HepG2 (cell line): ENCODE data around the gene ABHD12. TPM values are rescaled to one million over a fixed set of nuclear protein-coding genes. Genes with fewer than 3 reads are reported as not detected.

Source experiments
- ATAC-seq: fragments of 200-7000 bp; cut with Tn5 transposase; 3 replicates; pipeline ENCODE4 v1.9.1; 2020; ENCODE audit warnings: mild to moderate bottlenecking, moderate library complexity
- BruUV-seq: library from RNA; stranded (reverse); fragments of 400-500 nt; replicated peaks from 2 replicates; lab custom pipeline; 2021; lab: Mats Ljungman, UMichigan
- CTCF ChIA-PET: fragments of 300-600 bp; formaldehyde crosslinking; extraction: SDS; loops from one replicate; lab custom pipeline; 2021; ENCODE audit warnings: low total read pairs, inconsistent platforms, low intra/inter-chr PET ratio; lab: Yijun Ruan, JAX
- POLR2A ChIA-PET: fragments of 350-600 bp; sonication (Branson Sonifier 250); formaldehyde crosslinking; loops from one replicate; lab custom pipeline; 2020; ENCODE audit warnings: antibody characterized with exemption, inconsistent platforms; lab: Yijun Ruan, JAX
- DNase-seq: peaks from one replicate; pipeline ENCODE4 v3.0.0-alpha.2; 2015; ENCODE audit warnings: low spot score
- FAIRE-seq: peaks from 3 replicates; lab custom pipeline; 2011; peaks lifted over from hg19 to GRCh38; lab: Jason Lieb, UNC
- H2AFZ ChIP-seq: one replicate; pipeline ENCODE4 v1.6.1; 2011; ENCODE audit warnings: low read length, inconsistent platforms
- H3K27ac ChIP-seq: fragments of 300-600 bp; 3 replicates; pipeline ENCODE4 v1.8.0; 2011; ENCODE audit warnings: mixed run types, mild to moderate bottlenecking, mixed read lengths, low read length, inconsistent platforms; ENCODE audit not compliant: insufficient read depth; ENCODE audit errors: extremely low read length
- H3K27me3 ChIP-seq, 2 experiments: fragments of 200-600 bp in 1 of 2; 2 replicates in 1 of 2; 3 replicates in 1 of 2; pipeline versions ENCODE4 v1.6.0 to v1.8.0; 2011; ENCODE audit warnings: low read length in 2 of 2, mild to moderate bottlenecking in 2 of 2, moderate library complexity in 2 of 2, inconsistent platforms in 1 of 2; ENCODE audit not compliant: insufficient read depth in 2 of 2, control insufficient read depth in 1 of 2
- H3K36me3 ChIP-seq, 2 experiments: fragments of 200-600 bp in 1 of 2; replicated peaks in 1 of 2; 2 replicates in 1 of 2; 3 replicates in 1 of 2; pipeline versions ENCODE4 v1.5.1 to v1.8.0; 2011; ENCODE audit warnings: low read length in 2 of 2, inconsistent platforms in 1 of 2; ENCODE audit not compliant: insufficient read depth in 2 of 2, control insufficient read depth in 1 of 2
- H3K4me1 ChIP-seq: 2 replicates; pipeline ENCODE4 v1.5.1; 2012; ENCODE audit warnings: low read length, inconsistent platforms; ENCODE audit not compliant: insufficient read depth
- H3K4me2 ChIP-seq: 2 replicates; pipeline ENCODE4 v1.6.0; 2011; ENCODE audit warnings: low read depth, low read length, inconsistent platforms
- H3K4me3 ChIP-seq, 3 experiments: fragments of 200-600 bp in 1 of 3; sonication (generic), shearing (Covaris generic) in 1 of 3; replicated peaks in 1 of 3; 2 replicates each; pipeline ENCODE4 v1.5.1; 2011 to 2016; ENCODE audit warnings: low read length in 3 of 3, inconsistent platforms in 2 of 3, low read depth in 2 of 3, mild to moderate bottlenecking in 2 of 3, control low read depth in 1 of 3, mixed read lengths in 1 of 3; ENCODE audit not compliant: insufficient read depth in 1 of 3
- H3K79me2 ChIP-seq: one replicate; pipeline ENCODE4 v1.6.1; 2011; ENCODE audit warnings: low read length, inconsistent platforms; ENCODE audit not compliant: insufficient read depth
- H3K9ac ChIP-seq: 2 replicates; pipeline ENCODE4 v1.6.0; 2011; ENCODE audit warnings: mild to moderate bottlenecking, low read depth, low read length, inconsistent platforms; ENCODE audit not compliant: insufficient read depth
- H3K9me3 ChIP-seq: 2 replicates; pipeline ENCODE4 v1.5.1; 2012; ENCODE audit warnings: mild to moderate bottlenecking, low read length
- H4K20me1 ChIP-seq: 2 replicates; pipeline ENCODE4 v1.6.0; 2011; ENCODE audit warnings: inconsistent platforms, mild to moderate bottlenecking, low read length, moderate library complexity; ENCODE audit not compliant: insufficient read depth
- AGO2 ChIP-seq: fragments of 200-400 bp; formaldehyde crosslinking; optimal IDR thresholded peaks from 2 replicates; pipeline ENCODE3; 2017; ENCODE audit warnings: mild to moderate bottlenecking, low read depth, low read length, moderate library complexity
- ARID5B ChIP-seq: IDR thresholded peaks from 2 replicates; pipeline ENCODE4 v1.4.0; 2020; ENCODE audit warnings: mild to moderate bottlenecking, missing genetic modification reagents
- DMAP1 ChIP-seq: IDR thresholded peaks from 2 replicates; pipeline ENCODE4 v1.6.1; 2016
- E2F5 ChIP-seq: sonication (generic); formaldehyde crosslinking; conservative IDR thresholded peaks from 2 replicates; pipeline ENCODE4 v1.4.0; 2020; ENCODE audit warnings: missing genetic modification reagents
- IKZF1 ChIP-seq: fragments of 450-650 bp; IDR thresholded peaks from 2 replicates; pipeline ENCODE4 v1.7.1; 2016
- MLLT10 ChIP-seq: sonication (generic); formaldehyde crosslinking; IDR thresholded peaks from 2 replicates; pipeline ENCODE4 v1.4.0; 2020; ENCODE audit warnings: missing genetic modification reagents
- NFE2 ChIP-seq: sonication (generic); formaldehyde crosslinking; IDR thresholded peaks from 2 replicates; pipeline ENCODE4 v1.4.0; 2020; ENCODE audit warnings: missing genetic modification reagents
- RBM22 ChIP-seq: fragments of 200-400 bp; formaldehyde crosslinking; optimal IDR thresholded peaks from 2 replicates; pipeline ENCODE3; 2017; ENCODE audit warnings: mild to moderate bottlenecking, low read length, moderate library complexity
- SMARCC2 ChIP-seq: fragments of 450-650 bp; IDR thresholded peaks from 2 replicates; pipeline ENCODE4 v1.6.1; 2017; ENCODE audit warnings: antibody characterized with exemption, mild to moderate bottlenecking
- SOX5 ChIP-seq: IDR thresholded peaks from 2 replicates; pipeline ENCODE4 v1.6.1; 2016; ENCODE audit warnings: borderline replicate concordance
- ZBTB49 ChIP-seq: sonication (generic); formaldehyde crosslinking; IDR thresholded peaks from 2 replicates; pipeline ENCODE4 v1.4.0; 2020; ENCODE audit warnings: missing genetic modification reagents, borderline replicate concordance
- ZNF205 ChIP-seq: IDR thresholded peaks from 2 replicates; pipeline ENCODE4 v1.6.1; 2018; ENCODE audit warnings: missing biosample characterization, missing genetic modification reagents
- ZNF33B ChIP-seq: sonication (generic); formaldehyde crosslinking; IDR thresholded peaks from 2 replicates; pipeline ENCODE4 v1.5.1; 2020; ENCODE audit warnings: mild to moderate bottlenecking, missing genetic modification reagents
- ZNF460 ChIP-seq: sonication (generic); formaldehyde crosslinking; IDR thresholded peaks from 2 replicates; pipeline ENCODE4 v1.5.1; 2020; ENCODE audit warnings: missing genetic modification reagents, mild to moderate bottlenecking, borderline replicate concordance
- ZNF746 ChIP-seq: sonication (generic); formaldehyde crosslinking; IDR thresholded peaks from 2 replicates; pipeline ENCODE4 v1.8.0; 2022; ENCODE audit warnings: mild to moderate bottlenecking, missing genetic modification reagents
- WGBS: methylation state at CpG from one replicate; pipeline ENCODE4 v1.1.6; 2017; ENCODE audit warnings: low lambda C conversion rate; 5-methylcytosine and 5-hydroxymethylcytosine counted together
- in situ Hi-C: cut with HindIII; loops from 2 replicates; pipeline ENCODE4 v1.10.0; 2017; ENCODE audit warnings: low pct_unique_long_range_greater_than_20kb; ENCODE audit not compliant: extremely low pct_ligation_motif_present
- intact Hi-C: fragments of 100-400 bp; cut with micrococcal nuclease; formaldehyde crosslinking; loops from one replicate; pipeline ENCODE4 v1.10.0; 2022; ENCODE audit not compliant: unreplicated experiment
- polyA plus RNA-seq, 8 experiments: library from polyadenylated mRNA; depleted of rRNA in 3 of 8; stranded (reverse) in 7 of 8; unstranded in 1 of 8; fragments of >200 nt; fragmentation: Illumina TruSeq in 4 of 8; extraction: Trizol in 4 of 8; gene quantifications; 2 replicates each; pipeline versions ENCODE4 v1.2.1 to v1.2.3, GENCODE V29; 2011 to 2016; ENCODE audit warnings: low read depth in 4 of 8, missing spikeins in 1 of 8, mixed read lengths in 1 of 8; ENCODE audit not compliant: insufficient read depth in 1 of 8
- total RNA-seq, 5 experiments: library from RNA; depleted of rRNA; stranded (reverse); fragments of >200 nt; fragmentation: Illumina TruSeq; extraction: Trizol; gene quantifications; 2 replicates each; pipeline ENCODE4 v1.2.3, GENCODE V29; 2016; ENCODE audit warnings: low read depth in 1 of 5

Gene ABHD12
- total and polyA plus RNA-seq, 2 of the 13 experiments (the other 11 are each of a cell fraction or from before 2014, with no cell fraction given), result 23.5 to 72.1 TPM

DNA sequence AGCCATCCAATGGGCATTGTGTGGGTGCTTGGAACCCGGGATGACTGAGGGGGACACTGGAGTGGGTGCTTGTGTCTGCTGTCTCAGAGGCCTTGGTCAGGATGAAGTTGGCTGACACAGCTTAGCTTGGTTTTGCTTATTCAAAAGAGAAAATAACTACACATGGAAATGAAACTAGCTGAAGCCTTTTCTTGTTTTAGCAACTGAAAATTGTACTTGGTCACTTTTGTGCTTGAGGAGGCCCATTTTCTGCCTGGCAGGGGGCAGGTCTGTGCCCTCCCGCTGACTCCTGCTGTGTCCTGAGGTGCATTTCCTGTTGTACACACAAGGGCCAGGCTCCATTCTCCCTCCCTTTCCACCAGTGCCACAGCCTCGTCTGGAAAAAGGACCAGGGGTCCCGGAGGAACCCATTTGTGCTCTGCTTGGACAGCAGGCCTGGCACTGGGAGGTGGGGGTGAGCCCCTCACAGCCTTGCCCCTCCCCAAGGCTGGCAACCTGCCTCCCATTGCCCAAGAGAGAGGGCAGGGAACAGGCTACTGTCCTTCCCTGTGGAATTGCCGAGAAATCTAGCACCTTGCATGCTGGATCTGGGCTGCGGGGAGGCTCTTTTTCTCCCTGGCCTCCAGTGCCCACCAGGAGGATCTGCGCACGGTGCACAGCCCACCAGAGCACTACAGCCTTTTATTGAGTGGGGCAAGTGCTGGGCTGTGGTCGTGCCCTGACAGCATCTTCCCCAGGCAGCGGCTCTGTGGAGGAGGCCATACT, 93.3 kb downstream of the ABHD12 start:
- Histone ChIP-seq H3K27me3 (no peaks in the 10 kb centered on the region), H3K4me1 (0 out of 2 replicates have a peak, but pooled peaks cover 5% of the 10 kb centered on the region), H3K4me2 (no peak overlapping the region), H3K4me3 (no peak overlapping the region), H3K9ac (no peak overlapping the region), H3K9me3 (no peaks in the 10 kb centered on the region), H4K20me1 (no peaks in the 10 kb centered on the region), H2AFZ (no peak overlapping the region), H3K36me3 (peaks cover 14 to 16% of the 10 kb centered on the region in 2 experiments; a peak in 4 of 5 replicates), H3K79me2 (no peaks in the 10 kb centered on the region), H3K27ac (no peak overlapping the region)
- FAIRE-seq (peak; percentile 8), ATAC-seq (no peak), DNase-seq (no peak)
- ChIA-PET CTCF (interaction anchor here (1.3 to 6.9 kb wide), 2 partner anchors 93 to 102 kb away, joined by 3 to 157 read pairs; partner anchors contain the start of gene ABHD12), POLR2A (interaction anchor here (1.1 kb wide), 1 partner anchor 110 kb away, joined by 3 read pairs; the partner anchor contains the start of gene GINS1)
- TSS peak; percentile 34 for BruUV-seq
- 89% methylated on average over 10 of the region's 10 CpGs for WGBS
- intact Hi-C loops, result loop anchor here (10.0 kb wide), 1 partner anchor 97 kb away; the partner anchor contains the start of gene ABHD12
- in situ Hi-C loops, result loop anchor here (5.0 to 10.0 kb wide), 2 partner anchors 100 to 303 kb away; partner anchors contain the start of gene APMAP
- TF ChIP-seq MLLT10 (CRISPR knock-in tag) (no peak), AGO2 (peak; percentile 79), NFE2 (no peak), RBM22 (peak; percentile 78), IKZF1 (no peak), SMARCC2 (no peak), ZNF460 (CRISPR knock-in tag) (no peak), ZNF33B (CRISPR knock-in tag) (no peak), ZNF746 (CRISPR knock-in tag) (no peak), DMAP1 (CRISPR knock-in tag) (no peak), E2F5 (CRISPR knock-in tag) (0 out of 2 replicates have a peak, but pooled peaks have one; percentile 29), ARID5B (CRISPR knock-in tag) (no peak), ZBTB49 (CRISPR knock-in tag) (no peak), ZNF205 (CRISPR knock-in tag) (0 out of 2 replicates have a peak, but pooled peaks have one; percentile 12), SOX5 (no peak)
